Epithelial cell of prostate (primary cell): ENCODE measurements around the gene FCMR.
"Not testable (repeated sequence)": the region's sequence is repeated elsewhere in the genome, so short reads cannot be mapped to it uniquely, and the experiment has no call there.

Experiments
- DNase-seq: peaks from one replicate; pipeline ENCODE4 v3.0.0-alpha.2; 2011; ENCODE audit warnings: low read depth, low spot score
- H3K27ac ChIP-seq: fragments of 450-650 bp; 2 replicates; pipeline ENCODE4 v1.5.1; 2017; ENCODE audit warnings: mild to moderate bottlenecking

The FCMR gene

GRCh38 chr1:206924592-206925105, 2.9 kb upstream of the FCMR start:
- no peak for DNase-seq
- no peak overlapping the region for H3K27ac ChIP-seq

GRCh38 chr1:206923961-206924557, 2.3 kb upstream of the FCMR start:
- DNase-seq, H3K27ac ChIP-seq: not testable (repeated sequence)

GRCh38 chr1:206923009-206923960, 1.5 kb upstream of the FCMR start:
- H3K27ac ChIP-seq = no peak overlapping the region
- no peak for DNase-seq

- no peak overlapping the region for H3K27ac ChIP-seq
- DNase-seq = no peak
Observed at GRCh38 chr1:206922524-206922923, 783 bp upstream of the FCMR start.

- DNase-seq = no peak
- no peak overlapping the region for H3K27ac ChIP-seq
Observed at GRCh38 chr1:206918076-206918475, 3.7 kb downstream of the FCMR start.

- DNase-seq = no peak
- H3K27ac ChIP-seq = no peak overlapping the region
Observed at GRCh38 chr1:206916000-206916709, 5.6 kb downstream of the FCMR start.

GRCh38 chr1:206915030-206915735, 6.6 kb downstream of the FCMR start:
- DNase-seq = no peak
- no peak overlapping the region for H3K27ac ChIP-seq

GRCh38 chr1:206913766-206914537, 7.8 kb downstream of the FCMR start:
- H3K27ac ChIP-seq = no peak overlapping the region
- no peak for DNase-seq

- no peak overlapping the region for H3K27ac ChIP-seq
- DNase-seq = peak; percentile 10
Observed at GRCh38 chr1:206912445-206913095, 9.2 kb downstream of the FCMR start.

GRCh38 chr1:206911064-206911663, 10.6 kb downstream of the FCMR start:
- no peak overlapping the region for H3K27ac ChIP-seq
- no peak for DNase-seq

GRCh38 chr1:206909883-206910318, 11.8 kb downstream of the FCMR start:
- H3K27ac ChIP-seq = peak overlapping the region; percentile 60
- no peak for DNase-seq

GRCh38 chr1:206909161-206909882, 12.4 kb downstream of the FCMR start:
- peak overlapping the region; percentile 60 for H3K27ac ChIP-seq
- no peak for DNase-seq

GRCh38 chr1:206908038-206908437, 13.7 kb downstream of the FCMR start:
- no peak for DNase-seq
- no peak overlapping the region for H3K27ac ChIP-seq

GRCh38 chr1:206907304-206907991, 14.3 kb downstream of the FCMR start:
- no peak overlapping the region for H3K27ac ChIP-seq

GRCh38 chr1:206905295-206906164, 16.2 kb downstream of the FCMR start:
- peak overlapping the region; percentile 65 for H3K27ac ChIP-seq
- peak; percentile 79 for DNase-seq

More at GRCh38 chr1:206907304-206907991, 14.3 kb downstream of the FCMR start:
- no peak for DNase-seq

GRCh38 chr1:206904423-206905142, 17.2 kb downstream of the FCMR start:
- H3K27ac ChIP-seq = peak overlapping the region; percentile 65
- no peak for DNase-seq
